Heart left ventricle (tissue), 16 donors: Measurements from ENCODE around the gene LY6G5B. TPM values are rescaled to one million over a fixed set of nuclear protein-coding genes. Genes with fewer than 3 reads are reported as not detected.
A peak's percentile ranks its signal among the peaks of the same experiment; 100 is the strongest.

Experiments used
- ATAC-seq, 4 donors: fragments of 200-7000 bp; cut with Tn5 transposase; one replicate each; pipeline ENCODE4 v1.9.1; 2020 to 2022; ENCODE audit warnings: moderate library complexity in 4 of 4, mild to moderate bottlenecking in 3 of 4, moderate number of reproducible peaks in 1 of 4
- DNase-seq, 5 donors: peaks; one replicate each; pipeline ENCODE4 v3.0.0-alpha.2; 2020
- H3K27ac ChIP-seq, 12 donors: fragments of 200-600 bp; sonication (generic) in 4 of 12; one replicate each; pipeline versions ENCODE4 v1.5.0 to v1.8.0; 2016 to 2022; ENCODE audit warnings: mild to moderate bottlenecking in 2 of 12
- H3K27me3 ChIP-seq, 9 donors: fragments of 200-600 bp; sonication (generic) in 2 of 9; one replicate each; pipeline versions ENCODE4 v1.5.1 to v1.8.0; 2016 to 2022; ENCODE audit warnings: mild to moderate bottlenecking in 3 of 9
- H3K36me3 ChIP-seq, 9 donors: fragments of 200-600 bp; sonication (generic) in 2 of 9; one replicate each; pipeline versions ENCODE4 v1.5.0 to v1.8.0; 2018 to 2022; ENCODE audit warnings: mild to moderate bottlenecking in 2 of 9
- H3K4me1 ChIP-seq, 12 donors: fragments of 200-600 bp; sonication (generic) in 4 of 12; one replicate each; pipeline versions ENCODE4 v1.5.0 to v1.8.0; 2016 to 2022; ENCODE audit warnings: mild to moderate bottlenecking in 3 of 12
- H3K4me3 ChIP-seq, 12 donors: fragments of 200-600 bp; sonication (generic) in 4 of 12; one replicate each; pipeline versions ENCODE4 v1.5.0 to v1.8.0; 2017 to 2022; ENCODE audit warnings: mild to moderate bottlenecking in 9 of 12, moderate library complexity in 4 of 12
- H3K9me3 ChIP-seq, 12 donors: fragments of 200-600 bp; sonication (generic) in 4 of 12; one replicate each; pipeline versions ENCODE4 v1.5.0 to v1.8.0; 2016 to 2022; ENCODE audit warnings: mild to moderate bottlenecking in 1 of 12
- CTCF ChIP-seq, 12 donors: fragments of 200-600 bp; sonication (generic) in 4 of 12; IDR thresholded peaks; one replicate each; pipeline versions ENCODE4 v1.5.0 to v1.8.0; 2018 to 2022; ENCODE audit warnings: antibody characterized with exemption in 12 of 12, mild to moderate bottlenecking in 5 of 12
- POLR2A ChIP-seq, 2 donors: fragments of 450-650 bp; IDR thresholded peaks; one replicate each; pipeline ENCODE4 v1.6.1; 2017; ENCODE audit warnings: antibody characterized with exemption in 2 of 2, mild to moderate bottlenecking in 2 of 2, moderate library complexity in 2 of 2
- WGBS, 4 donors: extraction: QIAGEN DNeasy Blood & Tissue Kit in 2 of 4; methylation state at CpG; one replicate each; pipeline versions ENCODE4 v1.1.5 to v1.1.7; 2013 to 2018; 5-methylcytosine and 5-hydroxymethylcytosine counted together
- intact Hi-C, 10 donors: fragments of 100-400 bp; cut with DNase I; formaldehyde crosslinking; loops; one replicate each; pipeline versions ENCODE4 v1.11.1 to v1.14.2; 2022
- polyA plus RNA-seq, 2 donors: library from polyadenylated mRNA; stranded (reverse); fragments of 200-250 nt; gene quantifications; one replicate each; pipeline ENCODE4 v1.2.3, GENCODE V29; 2013
- total RNA-seq, 9 donors: library from RNA; depleted of rRNA in 2 of 9; stranded (reverse); fragments of >200 nt in 2 of 9; fragmentation: NEBNext Ultra II Directional in 3 of 9; extraction: Animal tissue kit (Norgen Biotek cat#: 25700) in 3 of 9; gene quantifications; one replicate each; pipeline versions ENCODE4 v1.1.0 to v1.2.4, GENCODE V29; 2016 to 2023
- donor health status: ischemic (EF 13 %, LVEDD 7.1; RV severe dilation, severe dysfunction).
- donor health status: healthy with polysubstance abuse.
- donor health status: DM: no; HTN: yes; CAD: no.
- donor health status: DM: no; HTN: no; CAD: no.
- donor health status: ischemic (EF 25% LVEDD 6.9; RV normal size, moderate dysfunction).
- donor health status: ischemic (EF 25% LVEDD 5.7; RV mildly dilated, moderate dysfunction).
- donor health status: healthy.
- donor health status: DM: yes; HTN: yes; CAD: no.
- donor health status: ischemic (EF 35%, LVEDD 5.7; RV mildly dilated, moderate dysfunction).
- donor health status: nonischemic (EF 11% LVEDD 7.7; RV severe dilation, severe dysfunction).
- donor health status: DM: yes; HTN: yes; CAD: no.
- donor health status: PGD.
- donor health status: ischemic (EF 29% LVEDD 5.4; RV normal size, mild dysfunction).
- donor health status: nonischemic (EF 23%, LVEDD 6.1; RV moderate dilation, normal function).

Gene LY6G5B
- total and polyA plus RNA-seq, 11 donors, result 1.4 to 12.0 (median 4.6) TPM

DNA sequence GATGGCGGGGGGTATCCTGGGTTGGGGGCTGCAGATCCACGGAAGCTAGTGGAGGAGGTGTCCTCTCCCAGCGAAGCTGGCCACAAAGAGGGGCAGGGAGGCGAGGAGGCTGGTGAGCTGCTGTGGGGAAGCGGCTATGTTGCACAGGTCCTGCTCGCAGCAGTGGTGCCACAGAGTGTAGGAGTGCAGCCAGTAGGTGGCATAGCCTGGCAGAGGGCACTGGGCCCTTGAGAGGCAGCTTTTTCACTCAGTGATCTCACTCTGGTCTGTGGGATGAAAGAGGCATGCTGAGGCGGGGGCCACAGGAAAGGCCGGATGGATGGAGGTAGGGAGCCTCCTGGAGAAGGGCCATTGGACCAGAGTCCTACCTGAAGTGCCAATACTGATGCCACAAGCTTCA, 42.5 kb downstream of the LY6G5B start:
- Histone ChIP-seq H3K27ac (no peak overlapping the region), H3K36me3 (no peaks in the 10 kb centered on the region), H3K9me3 (no peaks in the 10 kb centered on the region), H3K27me3 (no peaks in the 10 kb centered on the region), H3K4me1 (peaks cover 0 to 11% (median 0%) of the 10 kb centered on the region in 12 donors), H3K4me3 (no peak overlapping the region)
- ATAC-seq, result peak; percentile 61 to 78 (median 76)
- DNase-seq, result peak in 1 of 5 donors; percentile 52
- WGBS, 4 donors, result 75 to 85% (median 81%) methylated on average over 8 of the region's 8 CpGs
- TF ChIP-seq POLR2A (IDR thresholded peaks at IDR 0.05), result no peak
- TF ChIP-seq CTCF (IDR thresholded peaks at IDR 0.05), result peak in 8 of 12 donors; percentile 13 to 38 (median 16)
- intact Hi-C loops, result no loop called here

DNA sequence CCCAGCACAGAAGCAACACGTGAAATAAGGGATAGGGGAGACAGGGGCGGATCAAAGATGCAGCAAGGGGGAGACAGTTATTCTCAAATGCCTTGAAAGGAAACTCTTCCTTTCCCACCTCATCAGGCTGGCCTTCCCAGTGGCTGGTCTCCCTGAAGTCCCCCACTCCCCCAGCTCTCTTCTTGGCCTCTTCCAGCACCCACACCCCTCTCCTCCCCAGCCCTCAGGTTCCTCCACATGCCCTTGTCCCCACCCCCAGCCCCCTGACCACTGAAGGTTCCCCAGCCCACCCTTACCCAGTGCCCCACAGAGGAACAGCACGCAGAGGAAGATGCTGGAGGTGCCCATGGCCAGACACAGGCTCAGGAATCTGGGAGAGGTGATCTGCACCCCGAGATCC, 43.7 kb downstream of the LY6G5B start:
- DNase-seq (peak in 1 of 5 donors; percentile 1), ATAC-seq (no peak)
- Histone ChIP-seq H3K36me3 (no peaks in the 10 kb centered on the region), H3K9me3 (no peaks in the 10 kb centered on the region), H3K27ac (no peak overlapping the region), H3K27me3 (no peaks in the 10 kb centered on the region), H3K4me1 (peaks cover 0 to 11% (median 0%) of the 10 kb centered on the region in 12 donors), H3K4me3 (no peak overlapping the region)
- intact Hi-C loops, result no loop called here
- WGBS, 4 donors, result 63 to 72% (median 67%) methylated on average over 3 to 4 of the region's 4 CpGs
- TF ChIP-seq POLR2A (IDR thresholded peaks at IDR 0.05) (no peak), CTCF (IDR thresholded peaks at IDR 0.05) (no peak)

DNA sequence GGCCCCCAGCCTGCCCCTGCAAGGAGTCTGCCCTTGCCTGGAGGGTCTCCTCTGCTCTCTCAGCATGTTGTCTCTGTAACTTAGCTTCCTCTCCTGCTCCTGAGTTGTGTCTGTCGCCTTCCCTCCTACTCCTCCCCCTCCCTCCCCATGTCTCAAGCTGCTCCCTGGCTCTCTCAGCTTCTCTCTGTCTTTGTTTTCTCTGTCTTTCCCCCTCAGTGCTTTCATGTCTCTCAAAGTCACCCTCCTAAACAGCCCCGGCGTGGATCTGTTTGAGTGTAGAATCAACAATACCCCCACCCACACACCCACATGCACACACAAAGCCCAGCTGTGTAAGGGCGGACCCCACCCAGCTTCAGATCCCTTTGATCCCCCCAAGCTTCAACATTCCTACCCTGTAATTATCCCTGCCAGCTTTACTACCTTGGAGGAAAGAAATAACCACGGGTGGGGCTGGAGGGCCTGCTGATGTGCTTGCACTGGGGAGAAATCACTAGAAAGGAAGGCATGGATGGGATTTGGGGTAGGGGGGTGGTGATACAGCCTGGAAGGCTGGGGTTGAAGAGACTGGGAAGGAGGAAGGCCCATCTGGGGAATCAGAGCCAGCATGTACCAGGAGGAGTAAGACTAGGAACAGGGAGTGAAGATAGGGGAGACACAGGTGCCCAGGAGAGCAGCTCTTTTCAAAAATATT, 44.4 kb downstream of the LY6G5B start:
- no peaks in the 10 kb centered on the region for H3K27me3 ChIP-seq
- intact Hi-C loops, result no loop called here

More for the DNA sequence above, 44.4 kb downstream of the LY6G5B start:
- TF ChIP-seq CTCF (IDR thresholded peaks at IDR 0.05), result no peak
- no peak for TF ChIP-seq POLR2A (IDR thresholded peaks at IDR 0.05)
- 47 to 53% (median 49%) methylated on average over 5 of the region's 5 CpGs for WGBS, 4 donors
- Histone ChIP-seq H3K27ac (no peak overlapping the region), H3K36me3 (no peaks in the 10 kb centered on the region), H3K9me3 (no peaks in the 10 kb centered on the region), H3K4me1 (peaks cover 0 to 11% (median 0%) of the 10 kb centered on the region in 12 donors), H3K4me3 (no peak overlapping the region)
- DNase-seq (peak in 1 of 5 donors; percentile 2), ATAC-seq (no peak)
